Measurements from ENCODE around the gene FTO. TPM values are rescaled to one million over a fixed set of nuclear protein-coding genes. Genes with fewer than 3 reads are reported as not detected.
A peak's percentile ranks its signal among the peaks of the same experiment; 100 is the strongest.

Gene FTO
- total and polyA plus RNA-seq, 7 experiments from 2014 or later: 47.2 to 104 (median 58.3) TPM

DNA sequence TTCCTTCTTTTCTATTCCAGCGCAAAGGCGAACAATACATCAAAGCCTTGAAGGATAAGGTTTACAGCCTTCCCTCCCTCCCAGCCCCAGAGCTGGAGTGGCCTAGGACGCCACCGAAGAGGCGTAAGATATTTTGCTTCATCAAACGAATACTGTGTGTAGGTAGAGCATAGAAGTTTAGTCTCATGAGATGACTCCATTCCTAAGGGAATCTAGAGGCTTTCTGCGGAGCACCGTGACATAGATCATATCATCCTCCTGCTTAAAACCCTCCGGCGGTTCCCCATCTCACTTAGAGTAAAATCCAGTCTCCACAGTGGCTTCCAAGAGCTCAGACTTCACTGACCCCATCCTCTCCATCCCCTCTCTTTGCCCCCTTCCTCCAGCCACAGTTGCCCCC lies 390.7 kb downstream of the FTO start:
- Mint-ChIP-seq H3K9me3 (peaks cover 0 to 18% (median 6%) of the 10 kb centered on the region in 11 donors), H3K27me3 (no peaks in the 10 kb centered on the region), H3K27ac (peak overlapping the region in 1 of 9 donors; percentile 13), H3K36me3 (peaks cover 3 to 69% (median 56%) of the 10 kb centered on the region in 5 donors), H3K4me3 (no peak overlapping the region), H3K4me1 (peaks cover 0 to 3% (median 0%) of the 10 kb centered on the region in 7 donors)
- H3K4me3 ChIP-seq (ENCODE audit: low read length): no peak overlapping the region
- H3K9me3 ChIP-seq (ENCODE audit: control insufficient read depth in 2 of 3, low read length in 3 of 3): peaks cover 0 to 4% (median 0%) of the 10 kb centered on the region in 3 experiments
- ATAC-seq: no peak
- H3K27me3 ChIP-seq (ENCODE audit: control insufficient read depth in 2 of 2, insufficient read depth in 2 of 2, low read length in 2 of 2): no peaks in the 10 kb centered on the region
- intact Hi-C loops (cut with micrococcal nuclease): no loop called here
- no peak overlapping the region for H3K27ac ChIP-seq (ENCODE audit: low read depth, low read length)
- H3K4me1 ChIP-seq (ENCODE audit: control insufficient read depth in 2 of 2, insufficient read depth in 2 of 2, low read length in 2 of 2): no peaks in the 10 kb centered on the region
- ChIA-PET CTCF (no interaction called here), POLR2A (no interaction called here)
- no peak for DNase-seq
- H3K36me3 ChIP-seq (ENCODE audit: control insufficient read depth in 2 of 3, insufficient read depth in 3 of 3, low read length in 3 of 3): peaks cover 0 to 14% (median 0%) of the 10 kb centered on the region in 3 experiments

DNA sequence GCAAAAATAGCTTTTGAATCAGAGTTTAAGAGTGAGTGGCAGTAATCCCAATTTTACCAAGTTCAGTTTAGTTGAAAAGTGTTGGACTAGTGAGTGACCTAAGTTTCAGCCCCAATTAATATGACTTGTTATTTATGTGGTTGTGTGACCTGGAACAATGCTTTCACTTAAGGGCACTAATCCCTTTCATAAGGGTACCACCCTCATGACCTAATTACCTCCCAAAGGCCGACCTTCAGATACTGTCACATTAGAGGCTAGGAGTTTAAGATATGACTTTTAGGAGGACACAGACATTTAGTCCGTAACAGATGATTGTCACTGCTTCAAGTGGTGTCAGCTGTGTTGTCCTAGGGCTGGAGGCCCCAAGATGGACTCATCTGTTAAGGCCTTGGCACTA lies 392.7 kb downstream of the FTO start:
- DNase-seq (no peak), ATAC-seq (no peak)
- ChIA-PET POLR2A (no interaction called here), CTCF (no interaction called here)
- intact Hi-C loops (cut with micrococcal nuclease): no loop called here
- H3K27me3 Mint-ChIP-seq: no peaks in the 10 kb centered on the region
- H3K9me3 ChIP-seq (ENCODE audit: control insufficient read depth in 2 of 3, low read length in 3 of 3): peaks cover 0 to 4% (median 0%) of the 10 kb centered on the region in 3 experiments
- peaks cover 0 to 3% (median 0%) of the 10 kb centered on the region in 7 donors for H3K4me1 Mint-ChIP-seq
- peaks cover 0 to 18% (median 6%) of the 10 kb centered on the region in 11 donors for H3K9me3 Mint-ChIP-seq
- H3K36me3 Mint-ChIP-seq: peaks cover 3 to 60% (median 44%) of the 10 kb centered on the region in 5 donors
- no peaks in the 10 kb centered on the region for H3K27me3 ChIP-seq (ENCODE audit: control insufficient read depth in 2 of 2, insufficient read depth in 2 of 2, low read length in 2 of 2)
- no peaks in the 10 kb centered on the region for H3K4me1 ChIP-seq (ENCODE audit: control insufficient read depth in 2 of 2, insufficient read depth in 2 of 2, low read length in 2 of 2)
- H3K4me3 Mint-ChIP-seq: no peak overlapping the region
- H3K27ac Mint-ChIP-seq: no peak overlapping the region
- peaks cover 0 to 14% (median 0%) of the 10 kb centered on the region in 3 experiments for H3K36me3 ChIP-seq (ENCODE audit: control insufficient read depth in 2 of 3, insufficient read depth in 3 of 3, low read length in 3 of 3)
- no peak overlapping the region for H3K4me3 ChIP-seq (ENCODE audit: low read length)
- H3K27ac ChIP-seq (ENCODE audit: low read depth, low read length): no peak overlapping the region

DNA sequence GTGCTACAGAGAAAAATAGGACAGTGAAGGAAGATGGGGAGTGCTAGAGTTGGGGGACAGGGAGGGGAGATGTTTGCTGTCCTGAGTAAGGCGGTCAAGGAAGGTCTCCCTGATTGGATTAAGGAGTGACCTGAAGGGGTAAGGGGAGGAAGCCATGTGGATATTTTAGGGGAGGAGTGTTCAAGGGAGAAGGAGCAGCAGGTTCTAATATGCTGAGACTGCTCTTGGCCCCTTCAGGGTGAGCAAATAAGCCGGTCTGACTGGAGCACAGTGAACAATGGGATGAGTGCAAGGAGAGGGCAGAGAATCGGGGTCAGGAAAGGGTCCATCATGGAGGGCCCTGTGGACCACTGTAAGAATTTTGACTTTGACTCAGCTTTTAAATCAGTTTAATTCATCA lies 393.8 kb downstream of the FTO start:
- Histone ChIP-seq H3K4me3 (ENCODE audit: low read length) (no peak overlapping the region), H3K9me3 (ENCODE audit: control insufficient read depth in 2 of 3, low read length in 3 of 3) (peaks cover 0 to 4% (median 0%) of the 10 kb centered on the region in 3 experiments), H3K4me1 (ENCODE audit: control insufficient read depth in 2 of 2, insufficient read depth in 2 of 2, low read length in 2 of 2) (no peaks in the 10 kb centered on the region), H3K27ac (ENCODE audit: low read depth, low read length) (no peak overlapping the region), H3K36me3 (ENCODE audit: control insufficient read depth in 2 of 3, insufficient read depth in 3 of 3, low read length in 3 of 3) (peaks cover 0 to 12% (median 0%) of the 10 kb centered on the region in 3 experiments), H3K27me3 (ENCODE audit: control insufficient read depth in 2 of 2, insufficient read depth in 2 of 2, low read length in 2 of 2) (no peaks in the 10 kb centered on the region)
- Mint-ChIP-seq H3K4me1 (peaks cover 0 to 3% (median 0%) of the 10 kb centered on the region in 7 donors), H3K27me3 (no peaks in the 10 kb centered on the region), H3K9me3 (peaks cover 0 to 18% (median 6%) of the 10 kb centered on the region in 11 donors), H3K4me3 (no peak overlapping the region), H3K27ac (peak overlapping the region in 1 of 9 donors; percentile 10), H3K36me3 (peaks cover 3 to 52% (median 36%) of the 10 kb centered on the region in 5 donors)
- ChIA-PET POLR2A (no interaction called here), CTCF (no interaction called here)
- intact Hi-C loops (cut with micrococcal nuclease): no loop called here
- no peak for ATAC-seq
- DNase-seq: no peak

DNA sequence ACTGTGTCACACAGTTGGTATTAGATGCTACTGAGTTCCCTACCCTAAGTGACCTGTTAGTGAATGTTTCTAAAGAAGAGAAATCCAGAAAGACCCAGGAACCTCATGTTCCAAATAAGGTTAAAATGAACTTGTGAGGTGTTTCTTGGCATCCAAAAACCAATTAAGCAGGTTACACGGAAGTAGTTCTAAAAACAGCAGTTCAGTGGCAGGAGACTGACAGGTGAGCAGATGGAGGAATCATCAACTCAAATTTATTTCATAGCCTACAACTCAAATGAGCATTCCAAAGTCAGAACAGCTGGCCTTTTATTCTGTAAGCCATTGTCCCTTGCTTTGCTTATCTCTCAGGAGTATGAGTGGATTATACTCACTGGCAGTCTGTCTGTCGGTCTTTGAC lies 394.3 kb downstream of the FTO start:
- H3K27me3 Mint-ChIP-seq: no peaks in the 10 kb centered on the region
- peaks cover 0 to 4% (median 0%) of the 10 kb centered on the region in 3 experiments for H3K9me3 ChIP-seq (ENCODE audit: control insufficient read depth in 2 of 3, low read length in 3 of 3)
- H3K4me1 ChIP-seq (ENCODE audit: control insufficient read depth in 2 of 2, insufficient read depth in 2 of 2, low read length in 2 of 2): no peaks in the 10 kb centered on the region
- ChIA-PET CTCF (no interaction called here), POLR2A (no interaction called here)
- H3K4me3 Mint-ChIP-seq: no peak overlapping the region
- H3K36me3 ChIP-seq (ENCODE audit: control insufficient read depth in 2 of 3, insufficient read depth in 3 of 3, low read length in 3 of 3): peaks cover 0 to 9% (median 0%) of the 10 kb centered on the region in 3 experiments
- H3K4me1 Mint-ChIP-seq: peaks cover 0 to 3% (median 0%) of the 10 kb centered on the region in 7 donors
- peaks cover 0 to 18% (median 6%) of the 10 kb centered on the region in 11 donors for H3K9me3 Mint-ChIP-seq
- intact Hi-C loops (cut with micrococcal nuclease): no loop called here
- no peak overlapping the region for H3K4me3 ChIP-seq (ENCODE audit: low read length)
- no peak overlapping the region for H3K27ac ChIP-seq (ENCODE audit: low read depth, low read length)
- no peaks in the 10 kb centered on the region for H3K27me3 ChIP-seq (ENCODE audit: control insufficient read depth in 2 of 2, insufficient read depth in 2 of 2, low read length in 2 of 2)
- ATAC-seq (no peak), DNase-seq (no peak)
- no peak overlapping the region for H3K27ac Mint-ChIP-seq
- peaks cover 3 to 51% (median 35%) of the 10 kb centered on the region in 5 donors for H3K36me3 Mint-ChIP-seq

DNA sequence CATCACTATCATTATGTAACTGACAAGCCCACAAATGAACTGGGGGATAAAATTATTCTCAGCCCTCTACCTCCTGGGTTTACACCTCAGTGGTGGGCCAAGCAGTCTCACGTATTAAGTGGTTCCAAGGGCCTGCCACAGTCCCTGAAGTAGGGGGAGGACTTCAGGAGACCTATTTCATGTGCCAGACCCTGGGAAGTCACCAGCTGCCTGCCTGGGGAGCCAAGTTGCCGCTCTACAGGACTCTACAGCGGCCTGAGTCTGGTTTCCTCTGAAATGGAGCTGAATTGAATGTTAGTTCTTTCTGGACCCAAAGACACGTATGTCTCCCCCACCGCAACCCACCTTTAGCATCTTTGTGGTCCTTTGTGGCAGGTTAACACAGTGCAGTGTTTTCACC lies 395.7 kb downstream of the FTO start:
- no peaks in the 10 kb centered on the region for H3K36me3 ChIP-seq (ENCODE audit: control insufficient read depth in 2 of 3, insufficient read depth in 3 of 3, low read length in 3 of 3)
- DNase-seq (no peak), ATAC-seq (no peak)
- ChIA-PET POLR2A (no interaction called here), CTCF (no interaction called here)
- no peaks in the 10 kb centered on the region for H3K4me1 ChIP-seq (ENCODE audit: control insufficient read depth in 2 of 2, insufficient read depth in 2 of 2, low read length in 2 of 2)
- Mint-ChIP-seq H3K9me3 (peaks cover 0 to 15% (median 6%) of the 10 kb centered on the region in 11 donors), H3K27ac (no peak overlapping the region), H3K27me3 (no peaks in the 10 kb centered on the region), H3K4me3 (no peak overlapping the region), H3K4me1 (peaks cover 0 to 3% (median 0%) of the 10 kb centered on the region in 7 donors), H3K36me3 (peaks cover 3 to 40% (median 26%) of the 10 kb centered on the region in 5 donors)
- no peaks in the 10 kb centered on the region for H3K27me3 ChIP-seq (ENCODE audit: control insufficient read depth in 2 of 2, insufficient read depth in 2 of 2, low read length in 2 of 2)
- H3K4me3 ChIP-seq (ENCODE audit: low read length): no peak overlapping the region
- intact Hi-C loops (cut with micrococcal nuclease): no loop called here
- no peak overlapping the region for H3K27ac ChIP-seq (ENCODE audit: low read depth, low read length)
- peaks cover 0 to 4% (median 0%) of the 10 kb centered on the region in 3 experiments for H3K9me3 ChIP-seq (ENCODE audit: control insufficient read depth in 2 of 3, low read length in 3 of 3)

DNA sequence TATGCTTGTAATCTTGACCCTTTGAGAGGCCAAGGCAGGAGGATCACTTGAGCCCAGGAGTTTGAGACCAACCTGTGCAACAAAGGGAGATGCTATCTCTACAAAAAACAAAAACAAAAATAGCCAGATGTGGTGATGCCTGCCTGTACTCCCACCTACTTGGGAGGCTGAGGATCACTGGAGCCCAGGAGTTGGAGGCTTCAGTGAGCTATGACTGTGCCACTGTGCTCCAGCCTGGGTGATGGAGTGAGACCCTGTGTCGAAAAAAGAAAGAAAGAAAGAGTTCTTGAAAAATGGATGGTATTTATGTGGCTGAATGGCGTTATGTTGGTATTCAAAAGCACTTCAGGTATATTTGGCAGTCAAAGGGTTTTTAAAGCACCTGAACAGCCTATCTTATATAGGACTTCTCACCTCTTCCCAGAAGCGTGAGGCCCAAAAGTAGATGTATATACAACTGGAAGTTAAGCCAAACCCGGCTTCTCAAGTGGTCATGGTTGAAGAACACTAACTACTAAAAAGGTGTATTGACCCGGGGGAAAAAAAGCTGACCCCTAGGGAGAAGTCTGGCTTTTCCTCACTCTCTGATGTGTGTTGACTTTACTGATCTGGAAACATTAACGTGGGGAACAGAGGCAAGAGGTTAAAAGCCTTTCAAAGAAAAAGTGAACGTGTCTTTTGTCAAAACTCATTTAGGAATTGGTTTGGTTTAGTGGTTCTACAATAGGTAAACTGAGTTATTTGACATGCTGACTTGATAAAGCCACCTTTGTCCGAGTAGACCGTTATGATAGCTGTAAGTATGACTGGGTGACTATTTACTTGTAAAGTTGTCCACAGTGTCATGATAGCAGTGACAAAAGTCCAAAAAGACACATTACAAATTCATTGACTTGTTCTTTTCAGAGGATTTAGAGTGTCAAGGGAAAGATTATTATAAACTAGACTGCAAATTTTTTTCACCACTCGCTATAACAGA lies 399.2 kb downstream of the FTO start:
- intact Hi-C loops (cut with micrococcal nuclease): no loop called here

More for the DNA sequence above, 399.2 kb downstream of the FTO start:
- H3K9me3 ChIP-seq (ENCODE audit: control insufficient read depth in 2 of 3, low read length in 3 of 3): no peaks in the 10 kb centered on the region
- Mint-ChIP-seq H3K27me3 (no peaks in the 10 kb centered on the region), H3K9me3 (no peaks in the 10 kb centered on the region), H3K27ac (no peak overlapping the region), H3K4me1 (no peaks in the 10 kb centered on the region), H3K4me3 (no peak overlapping the region), H3K36me3 (peaks cover 0 to 24% (median 3%) of the 10 kb centered on the region in 5 donors)
- H3K27ac ChIP-seq (ENCODE audit: low read depth, low read length): no peak overlapping the region
- no peaks in the 10 kb centered on the region for H3K36me3 ChIP-seq (ENCODE audit: control insufficient read depth in 2 of 3, insufficient read depth in 3 of 3, low read length in 3 of 3)
- ChIA-PET CTCF (no interaction called here), POLR2A (no interaction called here)
- no peak overlapping the region for H3K4me3 ChIP-seq (ENCODE audit: low read length)
- no peak for ATAC-seq
- H3K27me3 ChIP-seq (ENCODE audit: control insufficient read depth in 2 of 2, insufficient read depth in 2 of 2, low read length in 2 of 2): no peaks in the 10 kb centered on the region
- no peaks in the 10 kb centered on the region for H3K4me1 ChIP-seq (ENCODE audit: control insufficient read depth in 2 of 2, insufficient read depth in 2 of 2, low read length in 2 of 2)
- no peak for DNase-seq

Measured in naive thymus-derived CD4-positive, alpha-beta T cell (primary cell).